Left kidney (tissue), 2 donors: ENCODE measurements around the gene SLC25A19. TPM values are rescaled to one million over a fixed set of nuclear protein-coding genes. Genes with fewer than 3 reads are reported as not detected.
"Not testable (repeated sequence)": the region's sequence is repeated elsewhere in the genome, so short reads cannot be mapped to it uniquely, and the experiment has no call there.

Source experiments
- DNase-seq: peaks from one replicate; pipeline ENCODE4 v3.0.0-alpha.2; 2013
- polyA plus RNA-seq: library from polyadenylated mRNA; unstranded; fragments of 120-200 nt; gene quantifications from one replicate; pipeline ENCODE4 v1.2.1, GENCODE V29; 2013; ENCODE audit not compliant: insufficient read length

Gene SLC25A19
- polyA plus RNA-seq, 1 donor: 7.2 TPM

DNA sequence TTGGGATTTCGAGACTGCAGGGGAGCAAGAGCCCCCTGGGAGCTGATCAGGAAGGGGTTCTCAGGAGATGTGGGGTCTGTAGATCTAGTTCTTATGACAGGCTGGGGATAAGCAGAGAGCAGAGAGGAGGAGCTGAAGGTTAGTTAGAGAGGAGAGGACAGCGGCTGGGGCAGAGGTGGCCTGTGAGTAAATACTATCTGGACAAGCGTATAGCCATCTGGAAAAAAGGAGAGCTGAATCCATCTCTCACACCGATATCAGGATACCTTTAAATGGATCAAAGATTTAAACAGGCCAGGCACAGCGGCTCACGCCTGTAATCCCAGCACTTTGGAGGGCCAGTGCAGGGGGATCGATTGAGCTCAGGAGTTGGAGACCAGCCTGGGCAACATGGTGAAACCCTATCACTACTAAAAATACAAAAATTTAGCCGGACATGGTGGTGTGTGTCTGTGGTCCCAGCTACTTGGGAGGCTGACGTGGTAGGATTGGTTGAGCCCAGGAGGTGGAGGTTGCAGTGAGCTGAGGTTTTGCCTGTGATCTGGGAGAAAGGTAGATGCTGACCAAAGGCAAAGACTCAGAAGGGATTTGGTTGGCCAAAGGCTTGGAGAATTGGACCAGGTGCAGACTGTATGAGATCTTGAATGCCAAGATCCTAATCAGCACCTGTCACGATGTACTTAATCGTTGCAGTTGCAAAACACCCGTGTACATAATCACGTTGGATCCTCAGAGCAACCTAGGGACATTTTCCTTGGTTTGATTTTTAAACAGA is 18.9 kb upstream of the SLC25A19 start:
- DNase-seq: no peak

DNA sequence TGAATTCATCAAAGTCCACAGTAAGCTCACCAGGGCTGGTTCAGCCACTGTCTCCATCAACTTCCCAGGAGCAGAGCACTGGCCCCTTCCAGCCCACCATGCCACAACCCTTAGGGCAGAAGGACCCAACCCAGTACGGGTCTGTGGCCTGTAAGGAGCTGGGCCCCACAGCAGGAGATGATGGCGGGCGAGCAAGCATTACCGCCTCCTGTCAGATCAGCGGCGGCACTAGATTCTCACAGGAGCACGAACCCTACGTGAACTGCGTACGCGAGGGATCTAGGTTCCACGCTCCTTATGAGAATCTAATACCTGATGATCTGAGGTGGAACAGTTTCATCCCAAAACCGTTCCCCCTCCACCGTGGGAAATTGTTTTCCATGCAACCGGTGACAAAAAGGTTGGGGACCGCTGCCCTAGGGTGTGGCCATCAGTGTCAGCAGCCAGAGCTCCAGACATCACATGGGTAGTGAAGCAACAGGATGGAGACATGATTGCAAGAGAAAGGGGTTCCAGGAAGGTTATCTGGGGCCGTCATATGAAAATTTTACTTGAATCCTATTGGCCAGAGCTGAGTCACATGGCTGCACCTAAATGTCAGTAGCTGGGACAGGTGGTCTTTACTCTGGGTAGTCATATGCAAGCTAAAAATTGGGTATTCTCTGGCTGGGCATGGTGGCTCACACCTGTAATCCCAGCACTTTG is 12.4 kb upstream of the SLC25A19 start:
- no peak for DNase-seq

DNA sequence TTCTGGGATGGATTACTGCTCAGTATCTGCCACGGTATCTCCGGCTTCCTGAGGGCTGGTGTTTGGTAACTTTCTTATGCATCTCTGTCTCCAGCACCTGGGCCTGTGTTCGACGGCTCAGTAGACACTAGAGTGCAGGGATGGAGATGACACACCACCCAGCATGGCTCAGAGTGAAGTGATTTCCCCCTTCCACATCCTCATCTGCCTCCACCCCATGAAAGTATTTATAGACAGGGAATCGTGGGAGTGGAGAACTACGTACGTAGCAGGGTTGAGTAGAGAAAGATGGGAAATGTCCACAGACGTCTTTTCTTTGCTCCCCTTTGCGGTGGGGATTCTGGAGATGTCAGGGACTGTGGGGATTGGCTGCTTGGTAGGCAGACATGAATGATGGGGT is 11.8 kb upstream of the SLC25A19 start:
- DNase-seq: no peak

DNA sequence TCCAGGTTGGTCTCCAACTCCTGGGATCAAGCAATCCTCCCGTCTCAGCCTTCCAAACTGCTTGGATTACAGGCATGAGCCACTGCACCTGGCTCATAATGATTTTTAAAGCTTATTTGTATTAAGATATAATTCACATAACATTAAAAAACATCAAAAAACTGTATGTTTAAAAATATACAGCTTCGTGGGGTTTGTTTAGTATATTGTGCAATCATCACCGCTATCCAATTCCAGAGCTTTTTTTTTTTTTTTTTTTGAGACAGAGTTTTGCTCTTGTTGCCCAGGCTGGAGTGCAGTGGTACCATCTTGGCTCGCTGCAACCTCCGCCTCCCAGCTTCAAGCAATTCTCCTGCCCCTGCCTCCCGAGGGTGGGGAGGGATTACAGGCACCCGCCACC is 11.0 kb upstream of the SLC25A19 start:
- no peak for DNase-seq

DNA sequence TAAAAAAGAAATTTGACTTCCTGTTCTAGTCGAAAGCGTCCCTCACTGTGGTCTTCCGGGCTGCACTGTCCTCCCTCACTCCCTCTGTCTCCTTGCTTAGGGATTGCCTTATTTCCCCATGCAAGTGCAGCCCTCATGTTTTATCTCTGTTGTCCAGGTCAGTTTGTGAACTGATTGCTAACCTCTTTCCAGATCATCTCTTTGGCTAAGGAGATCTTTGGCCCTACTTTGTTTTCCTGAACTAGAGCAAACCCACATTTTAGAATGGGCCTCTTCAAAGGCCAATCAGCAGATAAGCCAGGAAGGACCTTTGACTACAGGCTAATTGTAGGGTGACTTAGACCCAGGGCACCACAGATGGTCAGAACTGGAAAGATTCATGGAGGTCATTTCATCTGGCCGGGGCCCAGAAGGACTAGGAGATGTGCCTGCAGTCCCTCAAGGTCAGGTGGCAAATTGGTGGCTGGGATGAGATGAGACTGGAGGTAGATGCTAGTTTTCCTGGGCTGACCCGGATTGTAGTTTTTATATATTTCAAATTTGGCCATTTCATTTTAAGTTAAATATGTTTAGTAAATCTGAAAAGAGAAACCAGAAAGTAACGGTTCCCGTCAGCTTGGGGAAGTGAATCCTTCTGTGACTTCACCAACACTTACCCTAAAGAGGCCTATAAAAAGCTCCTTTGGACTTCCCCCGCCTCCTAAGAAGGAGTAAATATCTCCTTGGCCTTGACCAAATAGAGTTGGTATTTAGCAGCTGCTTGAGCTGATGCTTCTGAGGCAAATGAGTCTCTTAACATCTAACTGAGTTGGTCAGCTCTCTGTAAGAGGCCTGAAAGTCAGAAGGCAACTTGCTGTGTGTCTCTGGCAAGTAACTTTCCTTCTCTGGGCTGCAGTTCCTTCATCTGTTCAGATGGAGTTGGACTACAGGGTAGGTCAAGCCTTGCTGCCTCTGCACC is 6.2 kb upstream of the SLC25A19 start:
- no peak for DNase-seq

DNA sequence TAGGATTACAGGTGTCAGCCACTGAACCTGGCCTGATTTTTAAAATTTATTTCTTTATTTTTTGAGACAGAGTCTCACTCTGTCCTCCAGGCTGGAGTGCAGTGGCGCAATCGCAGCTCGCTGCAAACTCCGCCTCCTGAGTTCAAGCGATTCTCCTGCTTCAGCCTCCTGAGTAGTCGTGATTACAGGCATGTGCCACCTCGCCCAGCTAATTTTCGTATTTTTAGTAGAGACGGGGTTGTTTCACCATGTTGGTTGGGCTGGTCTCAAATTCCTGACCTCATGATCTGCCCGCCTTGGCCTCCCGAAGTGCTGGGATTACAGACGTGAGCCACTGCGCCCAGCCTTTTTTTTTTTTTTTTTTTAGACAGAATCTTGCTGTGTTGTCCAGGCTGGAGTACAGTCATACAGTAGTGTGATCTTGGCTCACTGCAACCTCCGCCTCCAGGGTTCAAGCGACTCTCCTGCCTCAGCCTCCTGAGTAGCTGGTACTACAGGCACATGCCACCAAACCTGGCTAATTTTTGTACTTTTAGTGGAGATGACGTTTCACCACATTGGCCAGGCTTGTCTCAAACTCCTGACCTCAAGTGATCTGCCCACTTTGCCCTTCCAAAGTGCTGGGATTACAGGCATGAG is 3.7 kb upstream of the SLC25A19 start:
- not testable (repeated sequence) for DNase-seq

DNA sequence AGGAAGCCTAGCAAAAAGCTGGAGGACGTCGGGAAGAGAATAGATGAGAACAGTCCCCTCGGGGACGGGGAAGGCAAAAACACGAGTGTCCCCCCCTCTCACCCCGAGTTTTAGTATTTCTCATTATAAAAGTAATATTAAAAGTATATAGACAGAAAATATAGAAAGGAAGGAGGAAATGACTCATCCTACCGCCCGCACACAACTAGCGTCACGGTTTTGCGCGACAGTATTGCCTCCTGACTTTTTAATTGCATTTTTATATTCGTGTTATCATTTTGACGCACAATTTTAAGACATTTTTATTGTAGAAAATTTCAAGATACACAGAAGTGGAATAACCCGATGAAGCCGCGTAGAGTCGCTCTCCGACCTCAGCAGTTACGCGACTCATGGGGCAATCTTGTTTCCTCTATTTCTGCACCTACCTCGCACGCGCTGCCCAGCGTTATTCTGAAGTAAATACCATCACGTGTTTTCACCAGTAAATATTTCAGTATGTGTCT is 652 bp upstream of the SLC25A19 start:
- DNase-seq: no peak

DNA sequence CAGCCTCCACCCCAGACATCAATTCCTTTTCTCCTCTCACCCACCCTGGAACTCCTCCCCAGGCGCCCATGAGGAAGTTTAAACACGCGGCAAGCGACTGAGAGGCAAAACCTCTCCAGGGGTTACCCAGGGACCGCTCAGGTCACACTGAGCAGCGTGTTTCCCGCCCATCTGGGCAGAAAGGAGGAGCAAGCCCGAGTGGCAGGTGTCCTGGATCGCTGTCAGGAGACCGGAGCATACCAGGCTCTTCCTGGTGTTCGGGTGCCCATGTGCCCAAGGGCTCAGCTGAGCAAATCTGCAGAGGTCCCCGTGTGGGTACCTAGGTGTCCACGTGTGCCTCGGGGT is 491 bp downstream of the SLC25A19 start:
- DNase-seq: no peak

DNA sequence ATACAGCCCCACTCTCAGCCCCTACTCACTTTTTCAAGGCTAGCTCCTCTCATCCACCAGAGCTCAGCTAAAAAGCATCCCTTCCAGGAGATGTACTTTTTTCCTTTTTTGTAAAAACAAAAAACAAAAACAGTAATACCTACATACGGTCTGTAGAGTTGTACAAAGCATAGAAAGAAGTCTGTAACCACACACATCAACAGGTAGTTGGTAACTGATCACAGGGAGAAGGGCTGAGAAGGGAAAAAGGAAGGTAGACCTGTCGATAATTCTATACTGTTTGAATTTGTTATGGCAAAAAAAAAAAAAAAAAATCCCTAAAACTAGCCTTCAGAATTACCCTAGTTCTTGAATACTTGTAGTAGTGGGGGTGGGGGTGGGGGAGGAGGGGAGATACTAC is 874 bp downstream of the SLC25A19 start:
- DNase-seq: no peak

DNA sequence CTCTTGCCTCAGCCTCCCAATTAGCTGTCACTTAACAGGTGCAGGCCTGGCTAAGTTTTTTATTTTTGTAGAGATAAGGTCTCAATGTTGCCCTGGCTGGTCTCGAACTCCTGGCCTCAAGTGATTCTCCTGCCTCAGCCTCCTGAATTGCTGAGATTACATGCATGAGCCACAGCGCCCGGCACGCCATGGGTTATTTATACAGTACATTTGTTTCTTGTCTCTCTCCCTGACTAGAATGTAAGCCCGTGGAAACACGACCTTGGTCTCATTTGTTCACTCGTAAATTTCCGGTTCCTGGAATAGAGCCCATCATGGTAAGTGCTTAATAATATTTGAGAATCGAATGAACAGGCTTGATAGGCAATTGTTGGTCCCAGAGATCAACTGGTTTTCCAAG is 2.0 kb downstream of the SLC25A19 start:
- no peak for DNase-seq

DNA sequence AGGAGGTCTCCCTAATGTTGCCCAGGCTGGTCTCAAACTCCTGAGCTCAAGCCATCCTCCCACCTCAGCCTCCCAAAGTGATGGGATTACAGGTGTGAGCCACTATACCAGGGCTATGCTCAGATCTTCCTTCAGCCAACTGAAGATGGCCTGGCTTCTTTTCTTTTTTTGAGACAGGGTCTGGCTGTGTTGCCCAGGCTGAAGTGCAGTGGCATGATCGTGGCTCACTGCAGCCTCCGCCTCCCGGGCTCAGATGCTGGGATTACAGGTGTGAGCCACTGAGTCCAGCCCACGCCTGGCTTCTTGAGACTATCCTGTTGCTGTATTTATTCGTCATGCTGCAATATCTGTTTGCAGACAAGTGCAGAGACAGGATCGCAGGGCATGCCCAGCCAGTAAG is 4.1 kb downstream of the SLC25A19 start:
- DNase-seq: no peak

DNA sequence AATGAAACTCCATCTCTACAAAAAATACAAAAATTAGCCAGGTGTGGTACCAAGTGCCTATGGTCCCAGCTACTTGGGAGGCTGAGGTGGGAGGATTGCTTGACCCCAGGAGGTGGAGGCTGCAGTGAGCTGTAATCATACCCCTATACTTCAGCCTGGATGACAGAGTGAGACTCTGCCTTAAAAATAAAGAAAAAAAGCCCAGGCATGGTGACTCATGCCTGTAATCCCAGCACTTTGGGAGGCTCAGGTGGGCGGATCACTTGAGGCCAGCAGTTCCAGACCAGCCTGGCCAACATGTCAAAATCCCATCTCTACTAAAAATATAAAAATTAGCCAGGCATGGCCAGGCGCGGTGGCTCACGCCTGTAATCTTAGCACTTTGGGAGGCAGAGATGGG is 9.0 kb downstream of the SLC25A19 start:
- not testable (repeated sequence) for DNase-seq

DNA sequence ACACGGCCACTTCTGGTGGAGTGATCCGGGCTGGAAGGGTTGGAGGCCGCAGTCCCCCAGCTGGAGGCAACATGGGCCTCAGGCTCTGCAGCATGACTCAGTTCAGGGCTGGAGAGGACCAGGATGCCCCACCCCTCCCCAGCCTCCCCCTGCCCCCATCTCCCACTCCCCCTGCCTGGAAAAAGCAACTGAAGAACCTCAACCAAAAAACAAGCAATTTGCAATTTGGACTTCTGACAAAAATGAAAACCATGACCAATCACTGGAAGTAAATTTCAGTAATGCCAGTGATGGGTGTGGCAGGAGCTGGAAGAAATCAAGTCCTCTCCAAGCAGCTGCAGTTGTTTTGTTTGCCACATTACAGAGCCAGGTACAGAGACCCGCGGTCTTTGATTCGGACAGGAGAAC is 11.6 kb downstream of the SLC25A19 start:
- no peak for DNase-seq

DNA sequence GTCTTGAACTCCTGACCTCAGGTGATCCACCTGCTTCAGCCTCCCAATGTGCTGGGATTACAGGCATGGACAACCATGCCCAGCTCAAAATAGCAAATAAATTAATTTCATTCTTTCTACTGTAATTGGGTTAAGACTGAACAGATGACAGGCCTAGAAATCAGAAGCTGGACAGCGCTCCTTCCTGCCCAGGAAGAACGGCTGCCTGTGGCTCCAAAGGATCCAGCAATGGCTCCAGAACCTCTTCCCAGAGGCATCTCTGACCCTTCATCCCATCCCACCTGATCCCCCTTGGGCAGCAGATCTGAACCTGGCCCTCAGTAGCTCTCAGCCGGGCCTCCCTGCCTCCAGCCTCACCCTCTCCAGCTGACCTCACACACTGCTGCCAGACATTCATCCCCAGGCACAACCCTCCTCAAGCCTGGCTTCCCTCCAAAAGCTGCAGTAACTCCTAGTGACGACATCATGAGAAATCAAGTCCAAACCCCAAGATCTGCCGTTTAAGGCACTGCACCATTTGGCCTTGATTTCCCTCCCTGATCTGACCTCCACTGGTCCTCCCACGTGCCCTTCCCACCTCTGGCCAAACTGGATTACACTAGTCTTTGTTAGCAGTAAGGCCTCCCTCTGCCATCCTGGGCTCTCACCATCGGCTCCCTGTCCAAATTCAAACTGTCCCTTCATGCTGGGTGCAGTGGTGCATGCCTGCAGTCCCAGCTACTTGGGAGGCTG is 15.1 kb downstream of the SLC25A19 start:
- DNase-seq: no peak

DNA sequence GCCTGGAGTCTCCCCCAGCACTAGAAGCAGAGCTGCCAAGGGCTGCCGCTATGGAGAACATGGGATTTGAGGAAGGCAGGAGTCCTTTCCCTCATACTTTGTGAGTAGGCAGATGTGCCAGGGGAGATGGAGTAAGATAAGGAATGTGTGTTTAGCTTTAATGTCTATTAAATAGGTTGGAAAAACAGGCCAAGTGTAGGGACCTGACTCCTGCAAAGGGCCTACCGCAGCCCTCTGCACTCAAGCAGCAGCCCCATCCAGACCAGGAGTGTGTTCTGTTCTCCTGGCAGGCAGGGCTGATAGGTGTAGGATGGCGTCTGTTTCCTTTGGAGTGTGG is 16.4 kb downstream of the SLC25A19 start:
- DNase-seq: no peak

DNA sequence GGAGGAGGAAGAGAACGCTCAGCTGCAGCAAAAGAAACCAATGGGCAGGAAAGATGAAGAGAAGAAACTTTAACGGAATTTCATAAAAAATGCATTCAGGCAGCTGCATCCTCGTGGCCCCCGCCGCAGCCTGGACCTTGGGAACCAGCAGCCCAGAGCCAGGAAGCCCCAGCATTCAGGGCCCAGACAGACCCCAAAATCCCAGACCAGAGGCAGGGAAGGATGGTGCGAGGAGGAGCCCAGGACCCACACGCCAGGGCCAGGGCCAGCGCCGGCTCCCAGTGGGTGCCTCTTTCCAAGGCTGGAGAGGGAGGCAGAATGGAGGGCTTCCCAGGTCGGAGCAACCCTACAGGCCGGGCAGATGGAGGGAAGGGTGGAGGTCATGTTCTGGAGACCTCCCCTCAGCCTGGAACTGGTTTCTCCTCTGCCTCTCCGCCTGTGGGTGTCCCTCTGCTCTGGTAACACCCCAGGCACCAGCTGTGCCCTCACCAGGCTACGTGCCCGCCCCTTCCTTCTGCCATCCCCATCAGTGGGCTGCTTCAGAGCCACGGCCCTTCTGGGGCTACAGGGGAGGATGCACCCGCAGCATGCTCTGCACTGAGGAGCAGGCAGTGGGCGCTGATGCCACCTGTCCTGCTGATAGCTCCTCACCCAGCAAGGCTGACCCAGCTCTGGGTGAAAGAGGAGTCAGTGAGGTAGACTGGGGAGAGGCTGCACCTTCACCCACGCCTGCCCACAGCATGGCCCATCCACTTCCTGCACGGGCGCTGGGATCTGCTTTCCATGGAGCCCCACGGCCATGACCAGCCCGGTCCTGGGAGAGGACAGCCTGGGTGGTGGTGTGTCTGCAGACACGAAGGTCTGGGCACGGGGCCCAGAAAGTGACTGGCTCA is 17.0 kb downstream of the SLC25A19 start:
- no peak for DNase-seq

DNA sequence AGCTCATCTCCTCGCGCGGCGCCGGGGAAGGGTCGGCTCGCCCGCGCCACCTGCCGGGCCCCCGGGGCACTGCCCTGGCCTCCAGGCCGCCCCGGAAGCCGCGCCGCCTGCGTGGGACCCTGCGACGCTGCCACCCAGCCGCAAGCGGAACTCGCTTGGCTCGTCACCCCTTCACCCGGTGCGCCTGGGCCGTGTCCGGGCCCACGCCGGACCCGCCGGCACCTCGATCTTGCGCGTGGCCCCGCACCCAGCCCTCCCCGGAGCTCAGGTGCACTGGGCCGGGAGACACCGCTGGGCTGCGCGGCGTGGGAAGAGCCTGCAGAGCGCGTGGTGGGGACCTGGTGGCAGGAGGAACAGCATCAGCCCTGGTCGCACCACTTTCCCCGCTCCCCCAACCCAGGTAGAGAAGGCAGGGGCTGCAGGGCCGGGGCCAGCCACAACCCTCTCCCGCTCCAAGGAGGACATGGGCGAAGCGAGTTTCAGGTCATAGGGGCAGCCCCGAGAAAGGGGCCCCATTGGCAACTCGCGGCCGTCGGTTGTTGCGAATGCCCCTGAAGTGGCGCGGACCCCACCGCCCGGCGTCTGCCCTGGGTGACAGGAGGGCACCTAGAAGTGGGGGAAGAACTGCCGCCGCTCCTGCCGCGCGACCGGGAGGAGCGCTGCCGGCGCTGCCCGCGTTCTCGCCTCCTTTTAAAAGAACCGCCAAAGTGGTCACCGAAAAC is 17.8 kb downstream of the SLC25A19 start:
- peak; percentile 66 for DNase-seq

DNA sequence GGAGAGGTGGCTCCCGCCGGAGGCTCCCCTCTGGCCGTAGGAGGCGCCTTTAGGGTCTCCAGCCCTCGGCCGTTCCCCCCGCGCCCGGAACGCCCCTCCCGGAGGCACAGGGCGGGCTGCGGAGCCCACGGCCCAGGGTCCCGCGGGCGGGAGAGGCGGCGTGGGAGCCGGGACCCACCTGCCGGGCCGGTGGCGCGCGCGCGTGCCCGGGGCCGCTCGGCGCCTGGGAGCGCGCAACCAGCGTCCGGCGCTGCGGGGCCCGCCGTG is 18.3 kb downstream of the SLC25A19 start, which contains the start of gene MIF4GD:
TSS of gene MIF4GD (minus strand) at position 266 of the 267 bp plus-strand sequence. CDS start 1,036 bp downstream, outside the sequence.
- DNase-seq: no peak

DNA sequence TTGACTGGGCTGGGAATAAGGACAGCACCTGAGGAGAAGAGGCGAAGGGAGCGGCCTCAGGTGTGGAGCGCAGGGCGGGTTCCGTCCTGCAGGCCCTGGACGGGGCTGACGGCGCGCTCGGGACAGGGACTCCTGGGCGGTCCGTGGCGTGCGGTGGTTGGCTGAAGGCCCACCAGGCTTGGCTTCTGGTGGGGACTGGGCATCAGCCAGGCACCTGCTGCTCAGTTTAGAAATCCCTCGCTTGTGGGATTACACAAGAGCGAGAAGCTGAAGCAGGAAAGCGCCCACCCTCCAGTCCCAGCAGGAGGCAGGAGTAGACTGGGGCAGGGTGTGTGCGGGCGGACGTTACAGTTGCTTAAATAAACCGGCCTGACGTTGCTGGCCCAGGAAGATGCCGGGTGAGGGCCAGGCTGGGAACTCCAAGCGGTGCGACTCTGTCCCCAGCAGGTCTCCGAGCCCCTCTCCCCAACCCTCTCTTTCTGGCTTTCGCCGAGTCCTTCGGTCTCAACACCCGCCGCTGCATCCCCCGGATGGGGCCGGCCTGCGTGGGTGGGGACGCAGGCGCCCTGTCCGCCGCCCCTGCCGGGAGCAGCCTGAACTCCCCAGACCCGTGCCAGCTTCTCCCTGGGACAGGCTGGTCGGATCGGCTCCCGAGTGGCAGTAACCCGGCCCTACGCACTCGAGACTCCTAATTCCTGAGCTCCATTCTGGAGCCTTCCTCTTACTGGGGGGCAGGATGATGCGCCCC is 18.8 kb downstream of the SLC25A19 start:
- peak; percentile 70 for DNase-seq
